ENCODE measurements around the gene ACACA.
A peak's percentile ranks its signal among the peaks of the same experiment; 100 is the strongest.

ACACA gene

DNA sequence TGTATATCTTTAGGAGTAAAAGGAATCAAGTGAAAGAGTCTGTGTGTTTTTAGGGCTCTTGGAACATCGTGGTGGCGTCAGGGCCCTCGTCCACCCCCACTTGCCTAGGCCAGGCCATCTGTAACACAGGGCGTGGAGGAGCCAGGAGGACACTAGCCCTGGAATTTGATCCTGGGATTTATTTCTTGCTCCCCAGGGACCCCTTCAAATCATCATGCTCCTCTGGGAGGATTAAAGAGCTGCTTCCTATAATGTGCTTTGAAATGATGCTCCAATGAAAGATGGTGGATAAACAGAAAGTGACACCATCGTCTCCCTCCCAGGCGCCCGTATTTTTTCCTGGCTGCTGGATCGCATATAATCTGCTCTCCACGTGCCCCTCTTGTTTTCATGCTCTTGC, 344.6 kb downstream of the ACACA start:
- no peak for DNase-seq

DNA sequence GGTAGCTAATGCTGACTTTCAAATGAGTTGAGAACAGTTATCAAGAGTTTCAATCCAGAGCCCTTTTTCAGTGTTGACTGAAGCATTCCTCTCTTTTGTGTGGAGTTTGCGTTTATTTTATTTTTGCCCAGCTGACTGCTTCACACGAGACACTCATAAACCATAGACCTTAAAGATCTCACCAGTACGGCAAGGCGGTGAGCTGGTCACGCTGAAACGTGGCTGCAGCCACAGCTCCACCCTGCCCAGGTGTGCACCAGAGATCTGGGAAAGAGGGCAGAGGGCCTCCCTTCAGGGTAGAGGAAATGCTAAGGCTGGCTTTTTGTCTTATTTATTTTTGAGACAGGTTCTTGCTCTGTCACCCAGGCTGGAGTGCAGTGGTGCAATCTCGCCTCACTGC, 345.7 kb downstream of the ACACA start:
- no peak for DNase-seq

DNA sequence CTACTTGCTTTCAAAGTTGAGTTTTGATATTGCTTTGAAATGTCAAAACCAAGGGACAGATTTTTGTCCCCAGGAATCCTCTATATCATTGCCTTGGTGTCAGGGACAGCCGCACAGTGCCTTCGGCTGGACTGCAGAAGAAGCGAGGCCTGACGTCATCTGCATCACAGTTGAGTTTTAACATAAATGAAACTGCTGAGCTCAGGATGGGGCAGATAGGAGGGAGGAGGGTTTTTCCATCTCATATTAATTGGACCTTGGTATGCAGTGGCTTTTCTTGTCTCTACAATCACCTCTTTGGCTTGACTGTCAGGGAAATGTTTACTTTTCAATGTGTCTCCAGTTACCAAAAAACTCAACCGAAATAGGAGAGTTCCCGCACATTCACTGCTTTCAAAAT, 346.5 kb downstream of the ACACA start:
- no peak for DNase-seq

DNA sequence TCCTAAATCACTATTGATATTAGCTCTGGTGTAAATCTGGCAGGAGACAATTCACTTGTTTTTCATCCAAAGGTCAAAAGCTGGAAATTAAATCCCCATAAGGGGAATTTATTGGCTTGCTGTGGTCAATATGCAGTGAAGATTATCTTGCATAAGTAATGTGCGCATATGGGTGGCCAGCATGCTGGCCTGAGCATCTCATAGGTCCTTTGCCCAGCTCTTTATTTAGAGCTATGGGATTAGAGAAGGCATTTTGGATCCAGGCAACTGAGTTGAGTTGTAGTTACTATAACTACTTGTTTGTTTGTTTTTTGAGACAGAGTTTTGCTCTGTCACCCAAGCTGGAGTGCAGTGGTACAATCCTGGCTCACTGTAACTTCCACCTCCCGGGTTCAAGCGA, 347.1 kb downstream of the ACACA start:
- no peak for DNase-seq

DNA sequence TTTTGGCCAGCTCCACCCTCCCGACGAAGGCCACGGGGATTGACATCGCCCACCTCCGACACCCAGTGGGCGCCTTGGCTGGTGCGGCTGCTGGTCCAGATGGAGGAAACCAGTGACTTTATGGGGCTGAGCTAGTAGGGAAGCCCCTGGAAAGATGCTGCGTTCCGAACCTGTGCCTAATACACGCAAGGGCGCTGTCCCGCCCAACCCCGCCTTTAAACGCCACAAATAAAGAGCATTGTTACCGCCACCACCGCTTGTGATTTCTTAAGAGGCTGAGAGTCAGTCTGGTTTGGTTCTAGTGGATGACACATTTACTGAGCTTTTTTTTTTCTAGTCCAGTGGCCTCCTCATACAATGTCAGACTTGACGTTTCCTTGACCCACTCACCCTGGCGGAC, 350.0 kb downstream of the ACACA start:
- DNase-seq: no peak

DNA sequence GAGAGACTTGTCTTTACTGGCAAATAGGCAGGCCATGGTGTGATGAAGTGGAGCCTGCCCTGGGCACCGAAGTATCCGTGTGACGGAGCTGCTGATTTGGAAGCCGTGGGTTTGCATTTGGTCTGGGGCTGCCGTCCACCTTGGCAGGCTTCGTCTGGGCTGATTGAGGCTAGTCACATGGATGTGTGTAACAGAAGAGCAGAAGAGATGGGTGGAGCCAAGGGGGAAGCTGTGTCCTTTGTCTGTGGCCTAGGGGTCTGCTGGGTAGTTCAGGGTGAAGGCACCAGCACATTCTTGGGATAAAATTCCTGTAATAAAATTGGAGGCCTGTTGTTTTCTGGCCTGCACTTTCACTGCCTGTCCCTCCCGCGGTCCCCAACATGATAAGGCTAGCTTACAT, 351.7 kb downstream of the ACACA start:
- no peak for DNase-seq

DNA sequence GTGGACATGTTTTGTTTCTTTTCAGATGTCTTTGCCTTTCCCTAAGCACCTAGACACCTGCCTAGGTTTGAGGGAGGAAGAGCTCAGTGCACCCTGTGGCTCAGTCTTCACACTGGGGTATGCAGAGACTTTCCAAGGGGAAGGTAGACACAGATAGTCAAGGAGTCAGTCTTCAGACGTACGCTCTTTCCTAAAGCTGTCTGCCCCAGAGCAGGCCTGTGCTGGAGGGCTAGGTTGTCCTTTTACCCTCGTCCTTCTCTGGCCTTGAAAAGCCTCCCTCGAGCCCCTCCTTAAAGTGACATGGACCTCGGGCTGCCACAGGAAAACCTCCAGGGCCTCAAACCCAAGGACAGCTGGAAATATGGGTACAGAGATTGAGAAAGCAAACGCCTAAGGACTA, 354.2 kb downstream of the ACACA start:
- no peak for DNase-seq

DNA sequence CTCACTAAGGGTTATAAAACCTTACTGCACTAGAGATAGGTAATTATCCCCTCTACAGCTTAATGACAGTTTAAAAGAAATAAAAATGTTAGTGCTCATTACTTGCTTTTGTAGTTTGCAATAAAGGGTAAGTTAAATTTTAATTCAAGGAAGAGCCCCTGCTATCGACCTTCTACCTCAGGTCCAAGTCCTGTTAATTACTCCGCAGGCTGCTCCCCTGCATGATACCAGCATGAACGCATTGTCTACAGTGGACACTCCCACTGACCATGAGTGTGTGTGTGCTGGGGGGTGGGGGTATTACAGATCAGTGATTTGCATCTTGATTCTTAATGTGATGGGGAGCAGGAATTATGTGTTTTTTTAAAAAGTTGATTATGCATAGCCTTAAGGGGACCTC, 354.8 kb downstream of the ACACA start:
- DNase-seq: no peak

DNA sequence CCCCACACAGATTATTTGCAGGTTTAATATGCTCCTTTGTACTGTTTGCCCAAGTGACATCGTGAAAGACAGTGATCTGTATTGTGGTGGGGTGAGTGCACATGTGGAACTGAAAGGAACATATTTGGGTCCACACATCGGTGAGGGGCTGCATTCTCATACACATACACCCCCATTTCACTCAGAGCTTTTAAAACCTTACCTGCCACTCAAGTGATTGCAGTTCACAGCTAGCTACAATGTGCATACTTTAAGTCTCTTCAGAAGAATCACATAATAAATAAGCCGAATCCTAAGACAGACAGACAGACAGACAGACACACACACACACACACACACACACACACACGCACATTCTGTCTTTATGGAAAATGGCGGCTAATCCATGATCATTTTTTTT, 355.3 kb downstream of the ACACA start:
- no peak for DNase-seq

DNA sequence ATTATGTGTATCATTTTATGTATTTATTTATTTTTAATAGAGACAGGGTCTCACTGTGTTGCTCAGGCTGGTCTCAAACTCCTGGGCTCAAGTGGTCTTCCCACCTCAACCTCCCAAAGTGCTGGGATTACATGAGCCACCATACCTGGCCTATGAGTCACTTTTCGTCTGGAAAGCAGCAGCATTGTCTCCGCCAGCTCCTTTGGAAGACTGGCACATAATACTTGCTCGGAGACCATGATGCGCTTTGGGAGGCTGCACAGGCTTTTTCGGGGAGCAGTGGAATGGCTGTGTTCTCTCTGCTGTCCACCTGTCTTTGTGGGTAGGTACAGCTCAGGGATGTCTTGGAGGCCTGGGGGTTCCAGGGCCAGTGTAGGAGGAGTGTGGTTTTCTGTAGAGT, 355.7 kb downstream of the ACACA start:
- no peak for DNase-seq

DNA sequence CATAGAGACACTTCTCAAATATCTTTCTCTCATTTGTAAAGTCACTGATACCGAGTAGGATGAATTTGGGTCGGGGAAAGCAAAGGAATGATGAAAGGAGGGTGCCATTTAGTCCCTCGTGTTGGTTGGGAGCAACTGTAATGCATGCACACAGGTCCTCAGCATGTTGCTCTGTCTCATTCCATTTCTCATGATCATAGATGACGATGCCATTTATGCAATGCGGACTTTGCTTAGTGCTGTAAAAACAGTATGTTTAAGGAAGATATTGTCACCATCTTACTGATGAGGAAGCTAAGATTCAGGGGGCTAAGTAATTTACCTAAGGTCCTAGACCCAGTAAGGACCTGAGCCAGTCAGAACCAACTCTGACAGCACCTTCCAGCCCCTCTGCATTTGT, 357.8 kb downstream of the ACACA start:
- no peak for DNase-seq

DNA sequence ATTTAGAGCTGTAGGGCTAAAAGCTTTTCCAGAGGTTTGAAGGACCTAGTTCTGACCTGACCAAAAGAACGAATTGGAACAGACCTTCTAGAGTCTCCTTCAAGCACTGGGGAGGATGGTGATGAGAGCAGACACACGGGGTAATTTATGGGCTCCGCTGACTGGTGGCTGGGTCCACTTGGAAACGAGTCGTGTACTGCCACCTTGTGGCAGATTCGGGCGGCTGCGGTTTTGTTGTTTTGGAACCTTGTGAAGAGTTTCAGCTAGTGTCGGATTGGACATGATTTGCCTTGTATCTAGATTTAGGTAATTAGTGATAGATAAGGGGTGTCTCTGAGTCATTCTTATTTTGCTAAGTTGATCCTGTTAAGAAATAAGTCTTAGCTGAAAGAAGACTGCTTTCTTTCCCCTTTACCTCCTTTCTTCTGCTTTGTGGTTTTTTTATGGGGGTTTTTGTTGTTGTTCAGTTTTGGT, 359.0 kb downstream of the ACACA start:
- DNase-seq: peak; percentile 74

DNA sequence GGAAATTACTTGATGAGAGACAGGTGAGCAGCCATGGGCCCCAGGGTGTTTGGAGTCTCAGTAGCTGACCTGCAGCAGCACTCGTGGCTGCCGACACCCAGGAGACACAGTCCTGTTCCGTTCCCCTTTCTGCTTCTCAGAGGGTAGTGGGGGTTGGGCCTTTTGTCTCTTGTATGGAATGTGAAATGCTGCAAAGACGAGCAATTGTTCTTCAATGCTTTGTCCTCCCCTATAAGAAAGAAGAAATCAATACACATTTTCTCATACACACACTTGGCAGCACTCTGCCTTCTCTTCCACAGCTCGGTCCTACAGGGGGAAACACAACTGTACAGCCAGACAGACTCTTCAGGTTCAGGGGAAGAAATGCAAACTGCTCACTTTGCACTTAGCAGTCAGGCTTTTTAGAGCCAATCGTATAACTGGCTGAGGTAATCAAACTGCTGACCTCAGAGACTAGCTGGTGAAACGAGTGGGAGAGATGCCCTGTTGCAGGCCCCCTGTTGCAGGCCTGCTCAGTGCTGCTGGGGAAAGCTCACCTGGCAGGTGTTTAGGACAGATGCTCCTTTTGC, 361.2 kb downstream of the ACACA start:
- DNase-seq: no peak

DNA sequence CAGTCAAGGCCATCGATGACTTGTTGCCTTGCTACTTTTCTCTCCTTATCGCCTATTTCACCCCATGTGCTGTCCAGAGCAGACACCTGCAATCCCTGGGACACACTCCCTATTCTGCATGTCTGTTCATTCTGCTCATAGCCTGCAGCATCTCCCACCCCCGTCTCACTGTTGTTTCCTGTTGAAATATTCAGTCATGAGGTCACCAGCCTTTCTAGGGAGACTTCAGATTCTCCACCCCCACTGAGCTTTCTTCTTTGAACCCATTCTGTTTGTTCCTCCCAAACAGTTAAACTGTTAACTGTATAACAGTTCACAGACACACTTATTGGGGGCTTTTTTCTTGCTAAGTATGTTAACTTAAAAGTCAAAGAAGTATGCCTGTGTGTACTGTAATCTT, 363.4 kb downstream of the ACACA start:
- no peak for DNase-seq

DNA sequence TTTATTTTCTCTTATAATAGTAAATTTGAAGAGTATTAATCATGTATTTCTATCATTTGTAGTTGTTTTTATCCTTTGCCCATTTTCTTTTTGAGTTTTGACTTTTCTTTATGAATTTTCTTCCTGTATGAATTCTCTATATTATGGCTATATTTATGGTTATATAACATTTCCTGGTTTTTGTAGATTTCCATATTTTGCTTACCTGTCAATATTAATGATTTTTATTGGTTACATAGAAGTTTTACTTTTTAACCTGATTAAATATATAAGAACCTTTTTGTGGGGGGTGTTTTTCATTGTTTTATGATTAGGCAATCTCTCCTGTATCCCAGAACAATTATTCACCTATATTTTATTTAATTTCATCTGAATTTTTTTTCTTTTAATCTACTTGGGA, 364.7 kb downstream of the ACACA start:
- DNase-seq: no peak

DNA sequence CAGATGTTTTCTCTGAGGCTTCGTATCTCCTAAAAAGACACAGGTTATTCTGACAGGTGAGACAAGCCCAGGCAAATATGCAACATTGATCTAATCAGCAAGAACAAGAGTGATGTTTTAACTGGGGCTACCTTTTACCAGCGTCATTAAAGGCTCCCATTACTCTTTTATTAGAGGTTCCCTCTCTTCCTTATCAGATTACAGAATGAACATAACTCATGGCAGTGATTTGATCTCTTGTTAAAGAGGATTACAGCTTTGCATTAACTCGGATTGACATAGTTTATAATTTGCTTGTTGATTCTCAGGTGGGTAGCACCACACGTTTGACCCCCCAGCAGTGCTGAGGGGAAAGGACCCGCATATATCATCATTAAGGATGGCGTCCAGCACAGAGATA, 367.4 kb downstream of the ACACA start:
- peak; percentile 42 for DNase-seq

DNA sequence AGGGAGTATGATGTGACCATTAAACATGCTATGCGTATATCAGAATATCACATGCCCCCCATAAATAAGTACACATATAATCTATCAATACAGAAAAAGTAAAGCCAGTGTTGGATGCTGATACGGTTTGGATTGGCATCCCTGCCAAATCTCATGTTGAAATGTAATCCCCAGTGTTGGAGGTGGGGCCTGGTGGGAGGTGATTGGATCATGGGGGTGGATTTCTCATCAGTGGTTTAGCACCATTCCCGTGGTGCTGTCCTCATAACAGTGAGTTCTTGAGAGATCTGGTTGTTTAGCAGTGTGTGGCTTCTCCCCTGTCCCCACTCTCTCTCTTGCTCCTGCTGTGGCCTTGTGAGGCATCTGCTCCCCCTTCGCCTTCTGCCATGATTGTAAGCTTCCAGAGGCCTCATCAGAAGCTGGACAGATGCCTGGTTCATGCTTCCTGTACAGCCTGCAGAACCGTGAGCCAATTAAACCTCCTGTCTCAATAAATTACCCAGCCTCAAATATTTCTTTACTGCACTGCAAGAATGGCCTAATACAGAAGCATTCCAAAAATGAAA, 369.0 kb downstream of the ACACA start:
- DNase-seq: no peak
